Measurements from ENCODE around the gene TMPRSS3. TPM values are rescaled to one million over a fixed set of nuclear protein-coding genes. Genes with fewer than 3 reads are reported as not detected.

TMPRSS3 gene
- total RNA-seq, 1 experiment from 2014 or later = 10.3 TPM

DNA sequence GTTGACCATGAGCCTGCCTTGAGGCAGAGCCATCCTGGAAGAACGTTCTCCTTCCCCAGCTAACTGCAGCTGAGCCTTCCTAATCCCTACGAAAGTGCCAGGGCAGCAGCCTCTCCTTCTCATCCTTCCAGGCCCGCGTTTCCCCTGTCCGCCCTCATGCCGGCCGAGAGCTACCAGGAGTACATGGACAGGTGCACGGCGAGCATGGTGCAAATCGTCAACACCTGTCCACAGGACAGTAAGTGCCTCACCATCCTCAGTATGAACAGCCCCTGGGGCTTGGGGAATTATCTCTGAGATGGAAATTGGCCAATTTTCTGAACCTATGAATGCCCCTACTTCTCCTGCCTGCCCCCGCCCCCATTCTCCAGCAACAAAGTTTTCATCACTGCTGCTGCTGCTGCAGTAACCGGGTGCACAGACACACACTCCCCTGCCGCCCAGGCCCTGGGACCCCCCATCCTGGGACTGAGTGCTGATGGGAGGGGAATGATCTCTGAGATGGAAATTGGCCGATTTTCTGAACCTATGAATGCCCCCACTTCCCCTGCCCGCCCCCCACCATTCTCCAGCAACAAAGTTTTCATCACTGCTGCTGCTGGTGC lies 47.4 kb upstream of the TMPRSS3 start:
- Mint-ChIP-seq H3K4me3 (ENCODE audit: low read depth, unreplicated experiment) (no peak overlapping the region), H3K27me3 (ENCODE audit: unreplicated experiment) (peaks cover 41% of the 10 kb centered on the region), H3K4me1 (ENCODE audit: low read depth, unreplicated experiment) (no peaks in the 10 kb centered on the region), H3K9me3 (ENCODE audit: low read depth, unreplicated experiment) (peaks cover 2% of the 10 kb centered on the region), H3K27ac (ENCODE audit: unreplicated experiment) (no peak overlapping the region), H3K36me3 (ENCODE audit: insufficient read depth, unreplicated experiment) (no peaks in the 10 kb centered on the region)
- TF ChIP-seq, protein P1, sequence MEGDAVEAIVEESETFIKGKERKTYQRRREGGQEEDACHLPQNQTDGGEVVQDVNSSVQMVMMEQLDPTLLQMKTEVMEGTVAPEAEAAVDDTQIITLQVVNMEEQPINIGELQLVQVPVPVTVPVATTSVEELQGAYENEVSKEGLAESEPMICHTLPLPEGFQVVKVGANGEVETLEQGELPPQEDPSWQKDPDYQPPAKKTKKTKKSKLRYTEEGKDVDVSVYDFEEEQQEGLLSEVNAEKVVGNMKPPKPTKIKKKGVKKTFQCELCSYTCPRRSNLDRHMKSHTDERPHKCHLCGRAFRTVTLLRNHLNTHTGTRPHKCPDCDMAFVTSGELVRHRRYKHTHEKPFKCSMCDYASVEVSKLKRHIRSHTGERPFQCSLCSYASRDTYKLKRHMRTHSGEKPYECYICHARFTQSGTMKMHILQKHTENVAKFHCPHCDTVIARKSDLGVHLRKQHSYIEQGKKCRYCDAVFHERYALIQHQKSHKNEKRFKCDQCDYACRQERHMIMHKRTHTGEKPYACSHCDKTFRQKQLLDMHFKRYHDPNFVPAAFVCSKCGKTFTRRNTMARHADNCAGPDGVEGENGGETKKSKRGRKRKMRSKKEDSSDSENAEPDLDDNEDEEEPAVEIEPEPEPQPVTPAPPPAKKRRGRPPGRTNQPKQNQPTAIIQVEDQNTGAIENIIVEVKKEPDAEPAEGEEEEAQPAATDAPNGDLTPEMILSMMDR (IDR thresholded peaks at IDR 0.05; ENCODE audit: unreplicated experiment) = no peak
- BruUV-seq (replicated peaks) = no TSS peak
- CTCF ChIA-PET = no interaction called here
- no peak for DNase-seq
- intact Hi-C loops (cut with micrococcal nuclease; ENCODE audit: unreplicated experiment) = no loop called here

DNA sequence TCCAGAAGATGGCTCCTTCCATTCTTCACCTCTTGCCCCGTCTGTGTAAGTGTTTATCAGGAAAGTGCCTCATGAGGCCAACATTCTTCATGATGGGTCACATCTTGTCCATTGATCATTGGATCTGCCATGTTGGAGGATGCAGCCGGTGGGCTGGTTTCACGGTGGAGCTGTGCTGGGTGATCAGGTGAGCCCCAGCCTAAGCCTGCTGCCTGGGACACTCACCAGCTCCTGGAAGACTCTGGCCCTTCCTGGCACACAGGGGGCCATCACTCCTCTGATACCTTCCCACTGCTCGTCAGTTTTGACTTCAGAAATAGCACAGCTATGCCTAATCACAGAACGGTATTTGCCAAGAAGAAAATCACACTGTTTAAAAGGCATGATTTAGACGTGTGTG lies 46.1 kb upstream of the TMPRSS3 start:
- DNase-seq = no peak

GRCh38 chr21:42440187-42440792 lies 44.4 kb upstream of the TMPRSS3 start:
- H3K36me3 Mint-ChIP-seq (ENCODE audit: insufficient read depth, unreplicated experiment) = no peaks in the 10 kb centered on the region
- TF ChIP-seq, protein P1 (IDR thresholded peaks at IDR 0.05; ENCODE audit: unreplicated experiment) = no peak
- no peak overlapping the region for H3K27ac Mint-ChIP-seq (ENCODE audit: unreplicated experiment)
- H3K27me3 Mint-ChIP-seq (ENCODE audit: unreplicated experiment) = peaks cover 36% of the 10 kb centered on the region
- H3K4me1 Mint-ChIP-seq (ENCODE audit: low read depth, unreplicated experiment) = peaks cover 2% of the 10 kb centered on the region
- BruUV-seq (replicated peaks) = no TSS peak
- CTCF ChIA-PET = no interaction called here
- H3K9me3 Mint-ChIP-seq (ENCODE audit: low read depth, unreplicated experiment) = peaks cover 2% of the 10 kb centered on the region
- intact Hi-C loops (cut with micrococcal nuclease; ENCODE audit: unreplicated experiment) = no loop called here
- no peak overlapping the region for H3K4me3 Mint-ChIP-seq (ENCODE audit: low read depth, unreplicated experiment)
- DNase-seq = no peak

More for the DNA sequence above, 46.1 kb upstream of the TMPRSS3 start:
- Mint-ChIP-seq H3K36me3 (ENCODE audit: insufficient read depth, unreplicated experiment) (no peaks in the 10 kb centered on the region), H3K27ac (ENCODE audit: unreplicated experiment) (no peak overlapping the region), H3K4me3 (ENCODE audit: low read depth, unreplicated experiment) (no peak overlapping the region), H3K4me1 (ENCODE audit: low read depth, unreplicated experiment) (no peaks in the 10 kb centered on the region), H3K27me3 (ENCODE audit: unreplicated experiment) (peaks cover 49% of the 10 kb centered on the region), H3K9me3 (ENCODE audit: low read depth, unreplicated experiment) (peaks cover 2% of the 10 kb centered on the region)
- no TSS peak for BruUV-seq (replicated peaks)
- intact Hi-C loops (cut with micrococcal nuclease; ENCODE audit: unreplicated experiment) = no loop called here
- TF ChIP-seq, protein P1 (IDR thresholded peaks at IDR 0.05; ENCODE audit: unreplicated experiment) = no peak
- CTCF ChIA-PET = no interaction called here

DNA sequence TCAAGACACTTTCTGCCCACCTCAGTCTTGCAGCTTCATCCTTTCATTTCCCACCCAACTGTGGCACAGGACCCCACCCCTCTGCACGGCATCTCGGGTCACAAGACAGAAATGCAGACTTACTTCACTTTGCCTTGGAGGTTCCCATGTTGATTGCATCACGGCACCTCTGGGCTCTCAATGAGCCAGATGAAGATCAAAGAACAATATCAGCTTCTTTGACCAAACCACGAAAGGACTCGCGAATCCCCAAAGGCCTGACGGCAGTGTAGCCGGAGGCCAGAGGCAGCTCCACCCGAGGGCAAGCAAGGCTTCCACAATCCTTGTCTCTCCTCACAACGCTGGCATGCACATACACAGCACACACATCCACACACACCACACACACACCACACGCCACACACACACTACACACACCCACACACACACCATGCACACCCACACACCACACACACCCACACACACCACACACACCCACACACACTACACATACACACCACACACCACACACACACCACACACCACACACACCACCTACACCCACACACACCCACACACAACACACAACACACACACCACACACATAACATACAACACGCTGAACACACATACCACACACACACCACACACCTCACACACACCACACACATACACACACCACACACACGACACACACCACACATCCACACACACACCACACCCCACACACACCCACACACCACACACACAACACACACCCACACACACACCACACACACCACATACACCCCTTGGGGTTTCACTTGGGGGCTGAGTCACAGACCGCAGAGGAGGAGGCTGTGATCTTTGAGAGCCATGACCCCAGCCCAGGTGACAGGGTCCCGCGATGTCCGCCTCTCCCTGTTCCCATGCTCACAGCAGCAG lies 43.7 kb upstream of the TMPRSS3 start:
- H3K27me3 Mint-ChIP-seq (ENCODE audit: unreplicated experiment) = peaks cover 36% of the 10 kb centered on the region

More for the DNA sequence above, 43.7 kb upstream of the TMPRSS3 start:
- no peak for DNase-seq
- CTCF ChIA-PET = no interaction called here
- intact Hi-C loops (cut with micrococcal nuclease; ENCODE audit: unreplicated experiment) = loop anchor here (10.0 kb wide), 1 partner anchor 55 kb away; no protein-coding TSS in a partner anchor
- TF ChIP-seq, protein P1 (IDR thresholded peaks at IDR 0.05; ENCODE audit: unreplicated experiment) = no peak
- no peak overlapping the region for H3K4me3 Mint-ChIP-seq (ENCODE audit: low read depth, unreplicated experiment)
- no TSS peak for BruUV-seq (replicated peaks)
- no peaks in the 10 kb centered on the region for H3K36me3 Mint-ChIP-seq (ENCODE audit: insufficient read depth, unreplicated experiment)
- H3K9me3 Mint-ChIP-seq (ENCODE audit: low read depth, unreplicated experiment) = peaks cover 2% of the 10 kb centered on the region
- H3K27ac Mint-ChIP-seq (ENCODE audit: unreplicated experiment) = no peak overlapping the region
- peaks cover 9% of the 10 kb centered on the region for H3K4me1 Mint-ChIP-seq (ENCODE audit: low read depth, unreplicated experiment)

All from Calu3 (cell line).